Measurements from ENCODE around the gene SRP68. TPM values are rescaled to one million over a fixed set of nuclear protein-coding genes. Genes with fewer than 3 reads are reported as not detected.
A peak's percentile ranks its signal among the peaks of the same experiment; 100 is the strongest.

SRP68 gene
- total and polyA plus RNA-seq, 2 of the 8 experiments (the other 6 are each of a cell fraction or from before 2014, with no cell fraction given): 57.7 to 83.5 TPM

GRCh38 chr17:76103274-76104139, 31.2 kb upstream of the SRP68 start, which contains the start of gene EXOC7 (continued):
- TF ChIP-seq MAFK (IDR thresholded peaks at IDR 0.05; ENCODE audit: low read depth, low read length) (no peak), BRCA1 (IDR thresholded peaks at IDR 0.05; ENCODE audit: low read depth, low read length) (no peak), CBX5 (IDR thresholded peaks at IDR 0.05; ENCODE audit: low read depth, low read length) (no peak), GTF2F1 (IDR thresholded peaks at IDR 0.05; ENCODE audit: borderline replicate concordance, low read depth, low read length) (no peak), KDM4A (IDR thresholded peaks at IDR 0.05; ENCODE audit: low read depth, low read length, severe bottlenecking) (peak; percentile 98), HDAC2 (IDR thresholded peaks at IDR 0.05; ENCODE audit: borderline replicate concordance in 1 of 2, low read depth in 2 of 2, low read length in 2 of 2) (peak; percentile 23 to 68; a peak in 2 of 4 replicates), ATF2 (IDR thresholded peaks at IDR 0.05; ENCODE audit: low read length) (no peak), SIRT6 (IDR thresholded peaks at IDR 0.05; ENCODE audit: low read length) (no peak), EP300 (IDR thresholded peaks at IDR 0.05; ENCODE audit: borderline replicate concordance in 1 of 2, low read depth in 2 of 2, low read length in 2 of 2) (no peak), YY1 (IDR thresholded peaks at IDR 0.05; ENCODE audit: low read depth, low read length) (peak; percentile 98), CBX8 (IDR thresholded peaks at IDR 0.05; ENCODE audit: borderline replicate concordance, low read depth, low read length) (no peak), ASH2L (IDR thresholded peaks at IDR 0.05; ENCODE audit: low read length) (peak; percentile 64), SAP30 (IDR thresholded peaks at IDR 0.05; ENCODE audit: insufficient read depth, insufficient replicate concordance, low read length) (no peak), POU5F1 (IDR thresholded peaks at IDR 0.05; ENCODE audit: low read depth, low read length) (no peak), SUZ12 (IDR thresholded peaks at IDR 0.05; ENCODE audit: low read length) (no peak), SIX5 (IDR thresholded peaks at IDR 0.05; ENCODE audit: low read depth, low read length) (no peak), TAF7 (optimal IDR thresholded peaks at IDR 0.05; ENCODE audit: borderline replicate concordance, low read depth, low read length) (no peak), JUND (IDR thresholded peaks at IDR 0.05; ENCODE audit: low read length) (no peak), RNF2 (IDR thresholded peaks at IDR 0.05; ENCODE audit: borderline replicate concordance, low read depth, low read length, missing control alignments, poor library complexity, severe bottlenecking) (no peak), RXRA (IDR thresholded peaks at IDR 0.05; ENCODE audit: insufficient read depth, low read depth, low read length) (no peak)

All from H1 (cell line).